H1 (cell line): ENCODE results near the gene CDCP1.
A peak's percentile ranks its signal among the peaks of the same experiment; 100 is the strongest.

Experiments
- CHD7 ChIP-seq: fragments of 300-600 bp; sonication (generic); IDR thresholded peaks from 2 replicates; pipeline ENCODE4 v1.7.1; 2012; ENCODE audit warnings: low read length, moderate library complexity, mild to moderate bottlenecking, inconsistent platforms; ENCODE audit not compliant: insufficient replicate concordance
- EP300 ChIP-seq, 2 experiments: IDR thresholded peaks; 1 replicate in 1 of 2; 2 replicates in 1 of 2; pipeline ENCODE4 v1.6.1; 2011 to 2012; ENCODE audit warnings: low read depth in 2 of 2, low read length in 2 of 2, mild to moderate bottlenecking in 2 of 2, borderline replicate concordance in 1 of 2, inconsistent platforms in 1 of 2, moderate library complexity in 1 of 2
- EZH2 ChIP-seq: fragments of 200-600 bp; sonication (generic); IDR thresholded peaks from 2 replicates; pipeline ENCODE4 v1.7.1; 2012; ENCODE audit warnings: low read depth, mild to moderate bottlenecking, moderate library complexity, low read length, inconsistent platforms; ENCODE audit not compliant: severe bottlenecking
- FOSL1 ChIP-seq: IDR thresholded peaks from 2 replicates; pipeline ENCODE4 v1.6.1; 2011; ENCODE audit warnings: mild to moderate bottlenecking, low read depth, low read length, moderate library complexity; ENCODE audit not compliant: insufficient read depth
- GABPA ChIP-seq: IDR thresholded peaks from 2 replicates; pipeline ENCODE4 v1.6.1; 2011; ENCODE audit warnings: mild to moderate bottlenecking, low read length, moderate library complexity, borderline replicate concordance; ENCODE audit not compliant: insufficient read depth
- KDM5A ChIP-seq: fragments of 200-600 bp; IDR thresholded peaks from 2 replicates; pipeline ENCODE4 v1.7.1; 2012; ENCODE audit warnings: mild to moderate bottlenecking, low read length, inconsistent platforms, mixed read lengths
- POLR2A ChIP-seq, 2 experiments: IDR thresholded peaks; 1 replicate in 1 of 2; 2 replicates in 1 of 2; pipeline ENCODE4 v1.6.1; 2011; ENCODE audit warnings: low read depth in 2 of 2, low read length in 2 of 2, mild to moderate bottlenecking in 2 of 2; ENCODE audit errors: control extremely low read depth in 1 of 2
- RAD21 ChIP-seq, 2 experiments: IDR thresholded peaks in 1 of 2; conservative IDR thresholded peaks in 1 of 2; 2 replicates each; pipeline ENCODE4 v1.6.1; 2011; ENCODE audit warnings: low read depth in 2 of 2, low read length in 2 of 2, improper control_type of control experiment in 1 of 2, inconsistent platforms in 1 of 2, mild to moderate bottlenecking in 1 of 2, moderate library complexity in 1 of 2
- TAF1 ChIP-seq: IDR thresholded peaks from 2 replicates; pipeline ENCODE4 v1.6.1; 2011; ENCODE audit warnings: mild to moderate bottlenecking, low read depth, low read length

GRCh38 chr3:45078910-45079522 is 67.2 kb downstream of the CDCP1 start:
- TF ChIP-seq GABPA, result no peak
- no peak for TF ChIP-seq CHD7
- TF ChIP-seq TAF1, result no peak
- TF ChIP-seq KDM5A, result no peak
- TF ChIP-seq EZH2, result no peak
- TF ChIP-seq RAD21 (IDR thresholded peaks at IDR 0.05 in 1 of 2, conservative IDR thresholded peaks at IDR 0.05 in 1 of 2; ENCODE audit: low read depth in 2 of 2, low read length in 2 of 2), result peak; percentile 31 to 32; a peak in 3 of 4 replicates
- no peak for TF ChIP-seq EP300 (IDR thresholded peaks at IDR 0.05; ENCODE audit: borderline replicate concordance in 1 of 2, low read depth in 2 of 2, low read length in 2 of 2)
- TF ChIP-seq POLR2A (IDR thresholded peaks at IDR 0.05; ENCODE audit: control extremely low read depth in 1 of 2, low read depth in 2 of 2, low read length in 2 of 2), result no peak
- TF ChIP-seq FOSL1, result no peak
